WI38 (cell line): ENCODE results near the gene TMEM114.

Source experiments
- H3K4me3 ChIP-seq: 2 replicates; pipeline ENCODE4 v1.5.1; 2011; ENCODE audit warnings: low read depth, mild to moderate bottlenecking, control low read depth, low read length
- CTCF ChIP-seq: IDR thresholded peaks from 2 replicates; pipeline ENCODE4 v1.5.1; 2012; ENCODE audit warnings: low read depth, mild to moderate bottlenecking, control low read depth, low read length

Gene TMEM114

GRCh38 chr16:8589900-8590688 lies at the start of gene TMEM114:
Gene TMEM114, minus strand, starts transcription at chr16:8590511. Its CDS starts 673 bp downstream, at chr16:8589838.
- TF ChIP-seq CTCF = no peak
- H3K4me3 ChIP-seq = no peak within 1 kb of the TSS

GRCh38 chr16:8639694-8640093 lies 49.4 kb upstream of the TMEM114 start:
- no peak for TF ChIP-seq CTCF

GRCh38 chr16:8634991-8635736 lies 44.9 kb upstream of the TMEM114 start:
- no peak overlapping the region for H3K4me3 ChIP-seq
- peak; percentile 31 for TF ChIP-seq CTCF

More at GRCh38 chr16:8639694-8640093, 49.4 kb upstream of the TMEM114 start:
- no peak overlapping the region for H3K4me3 ChIP-seq

DNA sequence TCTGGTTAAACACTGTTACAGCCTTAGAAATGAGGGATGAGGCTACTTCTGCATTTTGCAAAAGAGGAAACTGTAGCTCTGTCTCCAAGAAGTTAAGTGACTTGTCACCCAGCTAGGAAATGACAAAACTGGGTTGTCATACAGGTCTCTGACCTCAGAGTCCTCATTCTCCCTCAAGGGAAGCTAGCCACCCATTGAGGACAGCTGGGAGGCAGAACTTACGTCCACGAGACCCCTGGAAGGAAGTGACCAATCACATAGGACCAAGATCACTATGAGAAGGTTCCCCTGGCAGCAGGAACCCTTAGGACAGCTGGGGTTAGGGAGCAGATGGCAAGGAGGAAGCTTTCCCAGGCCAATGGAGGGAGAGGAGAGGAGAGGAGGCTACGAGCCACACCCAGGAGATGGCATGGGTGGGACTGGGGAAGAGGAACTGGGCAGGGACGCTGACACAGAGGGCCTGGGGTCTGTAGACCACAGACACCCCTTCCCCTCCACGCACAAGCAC lies 42.4 kb upstream of the TMEM114 start:
- no peak overlapping the region for H3K4me3 ChIP-seq
- no peak for TF ChIP-seq CTCF

DNA sequence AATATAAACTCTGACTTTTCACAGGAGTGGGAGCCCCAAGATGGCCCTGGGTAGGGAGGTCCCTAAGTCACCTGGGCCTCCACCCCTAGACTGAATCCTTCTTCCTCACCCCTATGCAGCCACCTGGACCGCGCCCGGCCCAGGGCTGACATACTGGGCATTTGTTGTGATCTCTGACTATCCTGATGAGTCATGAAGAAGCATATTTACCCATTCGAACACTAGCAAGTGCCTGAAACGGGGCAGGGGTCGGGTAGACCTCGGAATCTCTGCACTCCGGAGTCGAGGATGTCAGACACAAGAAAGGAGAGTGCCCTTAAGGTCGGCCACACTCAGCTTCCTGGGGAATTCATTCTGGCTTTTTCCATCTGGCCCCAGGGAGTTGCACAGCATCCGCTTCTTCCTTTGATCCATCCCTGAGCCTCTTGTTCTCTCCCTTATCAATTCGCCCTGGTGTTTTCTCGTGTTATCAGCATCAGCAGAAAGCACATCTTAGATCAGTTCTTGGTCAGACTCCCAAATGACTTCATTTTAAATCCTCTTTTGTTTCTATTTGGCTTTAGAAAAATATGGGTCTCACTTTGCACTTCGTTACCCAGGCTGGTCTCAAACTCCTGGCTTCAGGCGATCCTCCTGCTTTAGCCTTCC lies 41.6 kb upstream of the TMEM114 start:
- TF ChIP-seq CTCF = no peak
- no peak overlapping the region for H3K4me3 ChIP-seq

GRCh38 chr16:8631373-8631772 lies 41.1 kb upstream of the TMEM114 start:
- no peak overlapping the region for H3K4me3 ChIP-seq
- no peak for TF ChIP-seq CTCF
